GM23338 (cell line): ENCODE results near the gene UBL3.

ENCODE experiments used
- CTCF ChIP-seq, 2 experiments: fragments of 200-600 bp in 1 of 2; sonication (generic) in 1 of 2; conservative IDR thresholded peaks; 2 replicates each; pipeline versions ENCODE4 v1.5.1 to v1.6.1; 2016 to 2017; ENCODE audit warnings: antibody characterized with exemption in 2 of 2, low read depth in 2 of 2, mild to moderate bottlenecking in 2 of 2, moderate library complexity in 1 of 2
- EZH2phosphoT487 ChIP-seq: fragments of 200-600 bp; sonication (generic); IDR thresholded peaks from one replicate; pipeline ENCODE4 v1.8.1; 2018; ENCODE audit warnings: antibody characterized with exemption; ENCODE audit not compliant: unreplicated experiment
- STAT1 ChIP-seq: IDR thresholded peaks from one replicate; pipeline ENCODE4 v1.6.1; 2016; ENCODE audit warnings: antibody characterized with exemption; ENCODE audit not compliant: unreplicated experiment

- TF ChIP-seq CTCF (conservative IDR thresholded peaks at IDR 0.05; ENCODE audit: low read depth in 2 of 2) (no peak), EZH2phosphoT487 (no peak), STAT1 (no peak)
Observed at GRCh38 chr13:29791997-29792780, 58.2 kb downstream of the UBL3 start.
